NCI-H2029 (cell line): ENCODE data around the gene TSPAN11.
"Not testable (repeated sequence)": the region's sequence is repeated elsewhere in the genome, so short reads cannot be mapped to it uniquely, and the experiment has no call there.

Source experiments
- DNase-seq: peaks from one replicate; lab custom pipeline; 2025; lab: John Stamatoyannopoulos, UW

TSPAN11 gene

DNA sequence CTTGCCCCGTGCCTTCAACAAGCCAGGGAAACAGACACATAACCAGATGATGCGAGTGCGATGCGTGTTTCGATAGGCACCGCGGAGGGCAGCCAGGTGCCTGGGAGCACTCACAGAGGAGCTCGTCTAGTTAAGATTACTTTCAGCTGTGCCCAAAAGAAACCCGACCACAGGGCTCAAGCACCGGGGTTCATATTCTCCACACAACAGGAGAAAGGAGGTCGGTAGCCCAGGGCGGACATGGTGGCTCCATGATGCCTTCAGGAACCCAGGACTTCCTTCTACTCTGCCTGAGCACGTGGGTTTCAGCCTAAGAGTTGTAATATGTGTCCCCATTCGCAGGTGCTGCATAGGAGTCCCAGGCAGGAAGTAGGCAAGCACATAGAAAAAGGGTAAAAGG lies 93.4 kb downstream of the TSPAN11 start:
- no peak for DNase-seq

DNA sequence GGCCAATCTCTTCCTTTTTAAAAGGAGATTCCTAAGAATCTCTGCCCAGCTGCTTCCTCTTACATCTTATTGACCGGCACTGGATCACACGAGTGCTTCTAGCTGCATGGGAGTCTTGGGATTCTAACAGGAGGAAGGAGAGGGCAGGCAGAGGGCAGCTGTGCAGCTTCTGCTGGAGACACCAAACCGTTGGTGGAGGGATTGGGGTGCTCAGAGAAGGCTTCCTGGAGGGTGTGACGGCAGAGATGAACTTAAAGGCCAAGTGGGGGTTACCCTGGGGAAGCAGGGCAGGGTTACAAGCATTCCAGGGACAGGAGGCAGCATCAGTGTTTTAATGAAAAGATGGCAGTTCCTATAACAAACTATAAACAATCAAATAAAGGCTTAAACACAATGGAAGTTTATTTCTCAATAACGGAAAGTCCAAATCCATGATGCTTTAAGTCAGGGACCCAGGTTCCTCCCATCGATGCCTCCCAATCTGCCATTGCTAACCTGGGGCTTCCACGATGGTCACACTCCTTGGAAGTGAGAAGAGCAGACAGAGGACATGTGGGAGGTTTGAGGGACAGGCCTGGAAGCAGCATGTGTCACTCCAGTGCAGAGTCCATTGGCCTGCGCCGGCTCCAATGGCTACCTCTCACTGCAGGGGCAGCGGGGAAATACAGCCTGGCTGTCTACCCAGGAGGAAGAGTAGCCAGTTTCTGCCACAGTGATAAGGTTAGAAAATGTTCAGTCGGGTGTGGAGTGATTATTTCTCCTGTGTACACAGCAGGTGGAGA lies 94.0 kb downstream of the TSPAN11 start:
- DNase-seq: no peak

- no peak for DNase-seq
Measured at GRCh38 chr12:31021181-31021580, 94.6 kb downstream of the TSPAN11 start.

DNA sequence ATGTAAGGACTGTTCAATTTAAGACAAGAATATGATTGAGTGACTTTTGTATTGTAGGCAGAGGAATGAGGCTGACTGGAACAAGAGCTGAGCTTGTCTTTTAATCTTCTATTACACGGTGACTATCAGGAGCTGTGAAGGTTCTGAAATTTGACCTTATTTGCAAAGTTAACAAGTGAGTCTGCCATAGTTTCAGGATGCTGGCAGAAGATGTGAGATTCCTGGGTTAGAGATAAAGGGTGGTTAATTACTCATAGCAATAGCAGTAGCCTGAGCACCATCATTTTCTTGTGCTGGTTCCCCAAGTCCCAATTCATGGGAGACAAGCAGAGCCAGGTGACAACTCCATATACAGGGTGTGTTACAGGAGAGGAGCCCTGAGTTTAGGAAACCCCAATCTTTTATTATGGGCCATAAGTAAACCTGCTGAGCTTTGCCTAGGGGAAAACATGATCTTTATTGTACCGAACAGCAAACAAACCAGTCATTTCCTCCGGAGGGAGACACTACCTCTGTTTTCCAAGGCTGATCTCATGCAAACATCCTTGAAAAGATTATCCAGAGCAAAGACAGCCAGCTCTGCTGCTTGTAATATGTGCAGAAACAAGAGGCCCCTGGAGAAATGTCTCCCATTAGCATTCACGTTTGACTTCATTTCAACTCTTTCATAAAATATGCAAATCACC lies 95.4 kb downstream of the TSPAN11 start:
- no peak for DNase-seq

DNA sequence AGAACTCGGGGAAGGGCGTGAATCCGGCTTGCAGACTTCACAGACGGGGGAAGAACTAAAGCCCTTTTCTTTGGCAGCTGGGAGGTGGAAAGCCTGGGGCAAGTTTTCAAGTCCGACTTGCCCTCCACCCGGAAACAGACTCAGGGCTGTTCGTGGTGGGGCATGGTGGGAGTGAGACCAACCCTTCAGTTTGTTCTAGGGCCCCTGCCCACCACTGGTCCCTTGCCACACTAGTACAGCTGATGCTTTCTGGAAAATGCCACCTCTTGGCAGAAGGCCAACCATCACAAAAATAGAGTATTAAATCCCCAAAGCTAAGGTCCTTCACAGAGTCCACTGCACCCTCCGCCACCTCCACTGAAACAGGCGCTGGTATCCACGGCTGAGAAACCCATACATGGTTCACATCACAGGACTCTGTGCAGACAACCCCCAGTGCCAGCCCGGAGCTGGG lies 96.8 kb downstream of the TSPAN11 start:
- no peak for DNase-seq

GRCh38 chr12:31026202-31026601 lies 99.7 kb downstream of the TSPAN11 start:
- DNase-seq: peak; percentile 92

DNA sequence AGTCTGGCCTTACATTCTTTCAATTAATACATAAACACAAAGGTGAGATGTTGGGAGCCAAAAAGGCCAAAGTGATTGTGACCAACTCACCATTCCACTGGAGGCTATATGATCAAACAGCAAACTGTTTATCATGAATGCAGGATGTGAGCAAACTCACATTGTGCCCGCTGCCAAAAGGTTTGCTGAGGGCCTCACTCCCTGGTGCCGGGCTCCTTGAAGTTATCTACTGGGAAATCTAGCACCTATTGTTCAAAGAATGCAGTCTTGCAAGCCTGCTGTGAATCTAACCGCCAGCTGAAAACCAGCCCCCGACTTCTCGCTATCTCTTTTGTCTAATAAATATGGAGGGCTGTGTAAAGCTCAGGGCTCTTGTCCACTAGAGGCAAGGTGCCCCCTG lies 100.5 kb downstream of the TSPAN11 start:
- not testable (repeated sequence) for DNase-seq

- DNase-seq: no peak
Measured at GRCh38 chr12:31029468-31029867, 102.9 kb downstream of the TSPAN11 start.

- DNase-seq: no peak
Measured at GRCh38 chr12:31029916-31030562, 103.5 kb downstream of the TSPAN11 start.

- DNase-seq: no peak
Measured at GRCh38 chr12:31031951-31032335, 105.4 kb downstream of the TSPAN11 start.

- no peak for DNase-seq
Measured at GRCh38 chr12:31033146-31033545, 106.6 kb downstream of the TSPAN11 start.

DNA sequence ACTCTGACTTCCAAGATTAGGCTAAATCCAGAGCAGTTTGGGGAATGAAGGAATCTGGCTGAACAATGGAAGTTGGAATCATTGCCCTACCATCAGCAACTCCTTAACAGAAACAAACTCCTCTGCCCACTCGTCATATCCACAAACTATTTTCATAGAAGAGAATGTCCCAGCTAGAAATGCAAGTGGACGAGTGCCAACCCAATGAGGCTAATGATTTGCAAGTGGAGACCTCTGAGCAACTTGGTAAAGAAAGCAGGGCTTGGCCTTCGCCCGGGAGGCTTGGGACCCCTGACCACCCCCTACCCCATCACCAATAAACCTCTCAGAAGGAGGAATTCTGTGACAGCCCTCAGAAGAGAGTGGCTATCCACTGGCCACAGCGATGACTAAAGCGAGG lies 107.1 kb downstream of the TSPAN11 start:
- DNase-seq: no peak

DNA sequence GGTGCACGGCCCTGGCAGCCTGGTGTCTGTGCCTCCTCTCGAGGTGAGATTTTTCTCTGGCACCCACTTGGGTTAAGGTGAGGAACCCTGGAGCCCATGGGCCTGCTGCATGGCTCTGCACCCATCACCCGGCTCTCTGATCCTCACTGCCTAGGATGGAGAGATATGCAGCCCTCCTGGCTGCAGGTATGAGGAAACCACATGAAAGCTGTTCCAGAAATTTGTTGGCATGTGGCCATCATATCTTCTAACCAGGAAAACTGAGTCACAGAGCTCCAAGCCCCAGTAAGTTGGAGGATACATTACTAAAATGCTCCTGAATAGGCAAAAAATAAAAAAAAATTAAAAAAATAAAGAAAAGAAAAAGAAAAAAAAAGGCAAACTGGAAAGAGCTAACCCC lies 107.8 kb downstream of the TSPAN11 start:
- no peak for DNase-seq

DNA sequence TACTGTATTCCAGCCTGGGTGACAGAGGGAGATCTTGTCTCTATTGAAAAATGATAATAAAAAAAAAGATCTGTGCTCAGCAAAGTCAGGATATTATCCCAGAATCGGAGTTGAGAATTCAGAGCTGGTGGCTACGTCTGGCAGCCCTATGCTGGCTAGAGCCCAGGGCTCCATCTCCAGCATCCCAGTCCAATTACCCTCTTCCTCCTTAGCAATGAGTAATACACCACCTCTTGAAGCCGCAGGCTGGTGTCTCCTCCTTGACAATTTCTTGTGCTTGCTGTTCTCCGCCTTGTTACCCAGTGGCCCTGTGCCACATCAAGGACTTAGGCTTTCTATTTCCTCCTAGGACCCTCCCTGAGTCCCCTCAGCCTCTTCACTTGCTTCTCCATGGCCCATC lies 108.7 kb downstream of the TSPAN11 start:
- DNase-seq: no peak

DNA sequence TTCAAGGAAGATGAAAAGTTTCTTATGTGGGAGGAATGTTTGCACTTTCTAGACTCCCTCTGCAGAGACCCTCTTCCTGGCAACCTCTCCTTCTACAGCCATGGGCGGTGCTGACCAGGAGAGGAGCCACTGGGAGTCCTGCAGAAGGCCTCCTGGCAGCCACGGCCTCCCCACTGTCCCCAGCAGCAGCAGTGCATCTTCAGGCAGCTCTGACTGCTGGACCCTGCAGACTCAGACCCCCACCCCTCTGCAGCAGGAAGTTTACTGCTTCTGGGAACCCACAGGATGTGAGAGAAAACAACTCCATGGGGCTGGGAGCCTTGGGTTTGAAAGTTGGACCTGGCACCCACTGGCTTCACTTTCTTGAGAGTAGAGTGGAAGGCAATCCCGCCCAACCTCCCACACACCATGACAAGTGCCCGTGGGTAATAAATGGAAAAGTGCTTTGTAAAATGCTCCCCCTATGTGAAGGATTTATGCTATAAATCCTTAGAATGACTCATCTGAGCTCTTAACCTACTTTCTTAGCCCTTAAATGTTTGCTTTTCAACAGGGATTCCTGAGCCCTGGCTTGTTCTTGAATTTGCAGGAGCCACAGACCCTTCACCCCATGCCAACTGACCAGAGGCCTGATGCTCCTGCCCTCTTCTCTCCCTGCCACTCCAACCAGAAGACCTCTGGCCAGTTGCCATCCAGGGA lies 109.6 kb downstream of the TSPAN11 start:
- DNase-seq: no peak

DNA sequence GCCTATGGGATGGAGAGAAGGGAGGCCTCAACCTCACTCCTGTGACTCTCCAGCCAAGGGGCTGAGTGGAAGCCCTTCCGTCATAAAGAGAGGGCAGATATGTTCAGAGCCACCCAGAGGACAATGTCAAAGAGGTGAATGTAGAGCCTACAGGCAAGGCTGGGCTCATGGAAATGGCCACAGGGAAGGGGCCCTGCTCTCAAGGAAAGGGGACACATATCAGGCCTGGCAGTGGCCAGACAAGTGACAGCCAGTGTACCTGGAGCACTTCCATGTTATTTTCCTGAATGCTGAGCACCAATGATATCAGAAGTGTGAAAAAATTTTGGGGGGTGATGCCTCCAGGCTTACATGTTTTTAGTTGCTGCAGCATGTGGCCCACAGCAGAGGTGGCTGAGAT lies 110.5 kb downstream of the TSPAN11 start:
- DNase-seq: no peak

- DNase-seq: no peak
Measured at GRCh38 chr12:31037931-31038330, 111.4 kb downstream of the TSPAN11 start.

- DNase-seq: no peak
Measured at GRCh38 chr12:31041033-31041564, 114.6 kb downstream of the TSPAN11 start.
